Naive B cell (primary cell): ENCODE results near the gene ACRBP. TPM values are rescaled to one million over a fixed set of nuclear protein-coding genes. Genes with fewer than 3 reads are reported as not detected.

Experiments used
- ATAC-seq, 2 donors: fragments of 150-1000 bp; cut with Tn5 transposase; 2 replicates each; pipeline ENCODE4 v1.10.0; 2021; ENCODE audit warnings: low read depth in 2 of 2, mild to moderate bottlenecking in 2 of 2, moderate library complexity in 2 of 2
- DNase-seq: peaks from one replicate; pipeline ENCODE4 v3.0.0; 2022
- H3K27ac Mint-ChIP-seq, 6 donors: one replicate each; pipeline ENCODE4 v1.8.0; 2020 to 2022; ENCODE audit warnings: mild to moderate bottlenecking in 6 of 6, mixed read lengths in 6 of 6, moderate library complexity in 5 of 6, inconsistent platforms in 2 of 6
- H3K27me3 Mint-ChIP-seq, 3 donors: one replicate each; pipeline ENCODE4 v1.8.0; 2021 to 2022; ENCODE audit warnings: mixed read lengths in 3 of 3, mild to moderate bottlenecking in 1 of 3
- H3K36me3 Mint-ChIP-seq, 2 donors: one replicate each; pipeline ENCODE4 v1.8.0; 2020 to 2022; ENCODE audit warnings: mixed read lengths in 2 of 2, inconsistent platforms in 1 of 2, mild to moderate bottlenecking in 1 of 2
- H3K4me1 Mint-ChIP-seq, 3 donors: one replicate each; pipeline ENCODE4 v1.8.0; 2020 to 2022; ENCODE audit warnings: mixed read lengths in 3 of 3, inconsistent platforms in 1 of 3, mild to moderate bottlenecking in 1 of 3, moderate library complexity in 1 of 3
- H3K4me3 Mint-ChIP-seq, 8 donors: one replicate each; pipeline ENCODE4 v1.8.0; 2020 to 2022; ENCODE audit warnings: mild to moderate bottlenecking in 8 of 8, mixed read lengths in 8 of 8, moderate library complexity in 8 of 8, inconsistent platforms in 2 of 8
- H3K9me3 Mint-ChIP-seq, 7 donors: one replicate each; pipeline ENCODE4 v1.8.0; 2020 to 2022; ENCODE audit warnings: mixed read lengths in 7 of 7, mild to moderate bottlenecking in 5 of 7, inconsistent platforms in 2 of 7, moderate library complexity in 1 of 7
- polyA plus RNA-seq, 6 donors: library from polyadenylated mRNA; unstranded; fragments of 300-500 nt; fragmentation: Illumina TruSeq; gene quantifications; one replicate each; pipeline ENCODE4 v1.2.3, GENCODE V29; 2021; ENCODE audit warnings: low read depth in 6 of 6

ACRBP gene
- 10 to 100 TPM in 1 of 6 donors, 1 to 10 TPM in 5; 3.8 to 11.0 (median 8.9) TPM for polyA plus RNA-seq

GRCh38 chr12:6647083-6647604, at the start of gene ACRBP:
Gene ACRBP (minus strand): TSS chr12:6647432. CDS start chr12:6647366, 66 bp downstream.
- Mint-ChIP-seq H3K4me3 (peak within 1 kb of the TSS; percentile 82 to 92 (median 86)), H3K36me3 (peaks cover 9 to 19% of the 10 kb centered on the region in 2 donors), H3K27ac (peak within 1 kb of the TSS in 5 of 6 donors; percentile 16 to 83 (median 53)), H3K9me3 (peaks cover 0 to 8% (median 0%) of the 10 kb centered on the region in 7 donors), H3K27me3 (no peaks in the 10 kb centered on the region), H3K4me1 (peaks cover 35 to 50% (median 43%) of the 10 kb centered on the region in 3 donors)
- ATAC-seq (peak; percentile 70 to 79), DNase-seq (peak; percentile 47)

GRCh38 chr12:6695313-6696045, 48.2 kb upstream of the ACRBP start:
- peaks cover 57 to 72% (median 61%) of the 10 kb centered on the region in 3 donors for H3K4me1 Mint-ChIP-seq
- H3K27me3 Mint-ChIP-seq: no peaks in the 10 kb centered on the region
- no peak for DNase-seq
- H3K9me3 Mint-ChIP-seq: no peaks in the 10 kb centered on the region
- H3K4me3 Mint-ChIP-seq: peak overlapping the region in 5 of 8 donors; percentile 15 to 64 (median 28)
- H3K36me3 Mint-ChIP-seq: no peaks in the 10 kb centered on the region
- H3K27ac Mint-ChIP-seq: peak overlapping the region in 3 of 6 donors; percentile 43 to 84 (median 67)
- no peak for ATAC-seq

GRCh38 chr12:6694701-6695100, 47.5 kb upstream of the ACRBP start:
- no peaks in the 10 kb centered on the region for H3K27me3 Mint-ChIP-seq
- no peaks in the 10 kb centered on the region for H3K36me3 Mint-ChIP-seq
- DNase-seq (no peak), ATAC-seq (no peak)
- no peaks in the 10 kb centered on the region for H3K9me3 Mint-ChIP-seq
- H3K4me3 Mint-ChIP-seq: peak overlapping the region in 2 of 8 donors; percentile 28 to 30
- H3K27ac Mint-ChIP-seq: peak overlapping the region in 3 of 6 donors; percentile 10 to 76 (median 37)
- H3K4me1 Mint-ChIP-seq: peaks cover 61 to 79% (median 65%) of the 10 kb centered on the region in 3 donors

GRCh38 chr12:6693832-6694355, 46.7 kb upstream of the ACRBP start:
- peak overlapping the region in 3 of 8 donors; percentile 22 to 73 (median 47) for H3K4me3 Mint-ChIP-seq
- H3K4me1 Mint-ChIP-seq: peaks cover 55 to 76% (median 58%) of the 10 kb centered on the region in 3 donors
- peak overlapping the region in 1 of 6 donors; percentile 64 for H3K27ac Mint-ChIP-seq
- no peak for ATAC-seq
- H3K9me3 Mint-ChIP-seq: no peaks in the 10 kb centered on the region
- no peaks in the 10 kb centered on the region for H3K27me3 Mint-ChIP-seq
- no peaks in the 10 kb centered on the region for H3K36me3 Mint-ChIP-seq
- no peak for DNase-seq

- no peaks in the 10 kb centered on the region for H3K27me3 Mint-ChIP-seq
- no peaks in the 10 kb centered on the region for H3K36me3 Mint-ChIP-seq
- ATAC-seq (no peak), DNase-seq (no peak)
- H3K27ac Mint-ChIP-seq: peak overlapping the region in 1 of 6 donors; percentile 35
- H3K4me3 Mint-ChIP-seq: peak overlapping the region in 2 of 8 donors; percentile 15 to 73
- no peaks in the 10 kb centered on the region for H3K9me3 Mint-ChIP-seq
- H3K4me1 Mint-ChIP-seq: peaks cover 55 to 75% (median 57%) of the 10 kb centered on the region in 3 donors
Measured at GRCh38 chr12:6692888-6693287, 45.7 kb upstream of the ACRBP start.

- Mint-ChIP-seq H3K4me3 (peak overlapping the region in 5 of 8 donors; percentile 32 to 90 (median 65)), H3K36me3 (no peaks in the 10 kb centered on the region), H3K27ac (peak overlapping the region in 3 of 6 donors; percentile 59 to 77 (median 70)), H3K27me3 (no peaks in the 10 kb centered on the region), H3K9me3 (no peaks in the 10 kb centered on the region), H3K4me1 (peaks cover 54 to 75% (median 57%) of the 10 kb centered on the region in 3 donors)
- DNase-seq (no peak), ATAC-seq (no peak)
Measured at GRCh38 chr12:6691473-6691872, 44.2 kb upstream of the ACRBP start.

- H3K36me3 Mint-ChIP-seq: no peaks in the 10 kb centered on the region
- peak within 1 kb of the TSS; percentile 95 to 99 (median 98) for H3K27ac Mint-ChIP-seq
- H3K4me1 Mint-ChIP-seq: peaks cover 41 to 75% (median 55%) of the 10 kb centered on the region in 3 donors
- H3K4me3 Mint-ChIP-seq: peak within 1 kb of the TSS; percentile 87 to 97 (median 96)
- ATAC-seq (peak; percentile 82 to 83), DNase-seq (peak; percentile 95)
- H3K9me3 Mint-ChIP-seq: no peaks in the 10 kb centered on the region
- H3K27me3 Mint-ChIP-seq: no peaks in the 10 kb centered on the region
Measured at GRCh38 chr12:6688999-6689882, 42.0 kb upstream of the ACRBP start, which contains the start of gene ZNF384. Gene ZNF384 (minus strand): TSS chr12:6689375. CDS start chr12:6679520, 9,855 bp downstream.

GRCh38 chr12:6688543-6688998, 41.3 kb upstream of the ACRBP start:
- Mint-ChIP-seq H3K27ac (peak overlapping the region; percentile 84 to 99 (median 98)), H3K9me3 (no peaks in the 10 kb centered on the region), H3K27me3 (no peaks in the 10 kb centered on the region), H3K36me3 (no peaks in the 10 kb centered on the region), H3K4me3 (peak overlapping the region; percentile 87 to 97 (median 96)), H3K4me1 (peaks cover 36 to 68% (median 49%) of the 10 kb centered on the region in 3 donors)
- DNase-seq (peak; percentile 51), ATAC-seq (peak; percentile 17 to 20)

- H3K27me3 Mint-ChIP-seq: no peaks in the 10 kb centered on the region
- H3K4me3 Mint-ChIP-seq: peak overlapping the region in 1 of 8 donors; percentile 90
- peaks cover 40 to 66% (median 55%) of the 10 kb centered on the region in 3 donors for H3K4me1 Mint-ChIP-seq
- ATAC-seq (no peak), DNase-seq (no peak)
- H3K9me3 Mint-ChIP-seq: no peaks in the 10 kb centered on the region
- H3K27ac Mint-ChIP-seq: peak overlapping the region in 1 of 6 donors; percentile 26
- no peaks in the 10 kb centered on the region for H3K36me3 Mint-ChIP-seq
Measured at GRCh38 chr12:6685814-6686213, 38.6 kb upstream of the ACRBP start.

- H3K27ac Mint-ChIP-seq: peak overlapping the region in 3 of 6 donors; percentile 21 to 76 (median 34)
- ATAC-seq (no peak), DNase-seq (peak; percentile 59)
- peak overlapping the region in 2 of 8 donors; percentile 44 to 72 for H3K4me3 Mint-ChIP-seq
- H3K9me3 Mint-ChIP-seq: no peaks in the 10 kb centered on the region
- H3K4me1 Mint-ChIP-seq: peaks cover 33 to 55% (median 49%) of the 10 kb centered on the region in 3 donors
- no peaks in the 10 kb centered on the region for H3K36me3 Mint-ChIP-seq
- no peaks in the 10 kb centered on the region for H3K27me3 Mint-ChIP-seq
Measured at GRCh38 chr12:6684609-6685008, 37.4 kb upstream of the ACRBP start.

GRCh38 chr12:6676962-6677361, 29.7 kb upstream of the ACRBP start:
- H3K4me1 Mint-ChIP-seq: peaks cover under 1 to 17% (median 3%) of the 10 kb centered on the region in 3 donors
- no peak overlapping the region for H3K27ac Mint-ChIP-seq
- ATAC-seq: no peak
- DNase-seq: no peak
- H3K36me3 Mint-ChIP-seq: peaks cover 12 to 24% of the 10 kb centered on the region in 2 donors
- H3K9me3 Mint-ChIP-seq: no peaks in the 10 kb centered on the region
- H3K27me3 Mint-ChIP-seq: no peaks in the 10 kb centered on the region
- H3K4me3 Mint-ChIP-seq: peak overlapping the region in 1 of 8 donors; percentile 50

- Mint-ChIP-seq H3K4me1 (peaks cover 0 to under 1% (median 0%) of the 10 kb centered on the region in 3 donors), H3K27ac (no peak overlapping the region), H3K27me3 (no peaks in the 10 kb centered on the region), H3K4me3 (no peak overlapping the region), H3K36me3 (peaks cover 21 to 35% of the 10 kb centered on the region in 2 donors), H3K9me3 (no peaks in the 10 kb centered on the region)
- no peak for DNase-seq
- no peak for ATAC-seq
Measured at GRCh38 chr12:6672143-6672542, 24.9 kb upstream of the ACRBP start.
